Small intestine (tissue), 16 donors: ENCODE results near the gene ACBD4. TPM values are rescaled to one million over a fixed set of nuclear protein-coding genes. Genes with fewer than 3 reads are reported as not detected.

ENCODE experiments used
- DNase-seq, 2 donors: peaks; one replicate each; pipeline versions ENCODE4 v3.0.0 to v3.0.0-alpha.2; 2013
- FAIRE-seq: peaks from 2 replicates; lab custom pipeline; 2012; peaks lifted over from hg19 to GRCh38; lab: Jason Lieb, UNC
- H3K27ac ChIP-seq, 3 donors: one replicate each; pipeline ENCODE4 v1.5.1; 2013; ENCODE audit warnings: low read length in 2 of 3, mild to moderate bottlenecking in 2 of 3, control low read depth in 1 of 3, inconsistent platforms in 1 of 3, low read depth in 1 of 3, moderate library complexity in 1 of 3
- H3K27me3 ChIP-seq, 3 donors: one replicate each; pipeline ENCODE4 v1.6.1; 2013; ENCODE audit warnings: low read length in 3 of 3, inconsistent platforms in 1 of 3; ENCODE audit not compliant: control insufficient read depth in 3 of 3, insufficient read depth in 3 of 3
- H3K36me3 ChIP-seq, 3 donors: one replicate each; pipeline ENCODE4 v1.6.1; 2013; ENCODE audit warnings: low read length in 3 of 3, inconsistent platforms in 1 of 3, low read depth in 1 of 3, mild to moderate bottlenecking in 1 of 3, moderate library complexity in 1 of 3; ENCODE audit not compliant: control insufficient read depth in 3 of 3, insufficient read depth in 2 of 3
- H3K4me1 ChIP-seq, 3 donors: one replicate each; pipeline ENCODE4 v1.6.1; 2013; ENCODE audit warnings: low read length in 2 of 3, inconsistent platforms in 1 of 3, low read depth in 1 of 3, mild to moderate bottlenecking in 1 of 3, moderate library complexity in 1 of 3; ENCODE audit not compliant: control insufficient read depth in 3 of 3, insufficient read depth in 2 of 3
- H3K4me3 ChIP-seq, 3 donors: one replicate each; pipeline ENCODE4 v1.5.1; 2013; ENCODE audit warnings: low read length in 3 of 3, control low read depth in 1 of 3, inconsistent platforms in 1 of 3, low read depth in 1 of 3, mild to moderate bottlenecking in 1 of 3, moderate library complexity in 1 of 3
- H3K9me3 ChIP-seq, 2 donors: one replicate each; pipeline ENCODE4 v1.6.1; 2013; ENCODE audit warnings: low read depth in 1 of 2, low read length in 1 of 2; ENCODE audit not compliant: control insufficient read depth in 2 of 2, insufficient read depth in 1 of 2
- WGBS, 3 donors: extraction: QIAGEN DNeasy Blood & Tissue Kit; methylation state at CpG; one replicate each; pipeline ENCODE4 v1.1.7; 2013; 5-methylcytosine and 5-hydroxymethylcytosine counted together
- long read RNA-seq, 10 donors: transcript quantifications; one replicate each; lab custom pipeline, GENCODE V29; 2026
- polyA plus RNA-seq, 4 donors: library from polyadenylated mRNA; stranded (reverse) in 3 of 4; unstranded in 1 of 4; fragments of 200-250 nt in 3 of 4; fragments of 120-200 nt in 1 of 4; gene quantifications; one replicate each; pipeline versions ENCODE4 v1.2.1 to v1.2.3, GENCODE V29; 2013
- donor health status: healthy with polysubstance abuse.
- donor health status: control.
- donor health status: control.
- donor health status: Bipolar disorder and iron deficiency.
- donor health status: healthy.

Gene ACBD4, protein sequence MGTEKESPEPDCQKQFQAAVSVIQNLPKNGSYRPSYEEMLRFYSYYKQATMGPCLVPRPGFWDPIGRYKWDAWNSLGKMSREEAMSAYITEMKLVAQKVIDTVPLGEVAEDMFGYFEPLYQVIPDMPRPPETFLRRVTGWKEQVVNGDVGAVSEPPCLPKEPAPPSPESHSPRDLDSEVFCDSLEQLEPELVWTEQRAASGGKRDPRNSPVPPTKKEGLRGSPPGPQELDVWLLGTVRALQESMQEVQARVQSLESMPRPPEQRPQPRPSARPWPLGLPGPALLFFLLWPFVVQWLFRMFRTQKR
- polyA plus RNA-seq: 100 to 1,000 TPM in 2 of 4 donors, 10 to 100 TPM in 2; 18.1 to 184 (median 93.2) TPM
- long read RNA-seq, donor 1: 0 reads
- long read RNA-seq, donor 2: 0 reads
- long read RNA-seq, donor 3: 0 reads
- long read RNA-seq, donor 4: 0 reads
- long read RNA-seq, donor 5: 0 reads
- long read RNA-seq, donor 6: 0 reads
- long read RNA-seq, donor 7: 0 reads
- long read RNA-seq, donor 8: 0 reads
- long read RNA-seq, donor 9: 0 reads
- long read RNA-seq, donor 10, partial matches to known transcripts: 7 of 7 reads
- long read RNA-seq, donor 10, other reads (novel, unspliced or antisense): 0 of 7 reads

- Histone ChIP-seq H3K4me1 (peaks cover 0 to 35% (median 8%) of the 10 kb centered on the region in 3 donors), H3K27ac (peak within 1 kb of the TSS; percentile 68 to 79 (median 69)), H3K36me3 (peaks cover 2 to 36% (median 3%) of the 10 kb centered on the region in 3 donors), H3K9me3 (no peaks in the 10 kb centered on the region), H3K27me3 (no peaks in the 10 kb centered on the region), H3K4me3 (peak within 1 kb of the TSS; percentile 50 to 81 (median 65))
- DNase-seq: peak; percentile 98 to 99
- peak; percentile 67 for FAIRE-seq
- 5 to 6% (median 6%) methylated on average over 37 to 40 of the region's 40 CpGs for WGBS, 3 donors
These were observed at the start of gene ACBD4 for GRCh38 chr17:45135192-45135977. Gene ACBD4, plus strand, starts transcription at chr17:45135687. Its CDS starts 458 bp downstream, at chr17:45136145.

DNA sequence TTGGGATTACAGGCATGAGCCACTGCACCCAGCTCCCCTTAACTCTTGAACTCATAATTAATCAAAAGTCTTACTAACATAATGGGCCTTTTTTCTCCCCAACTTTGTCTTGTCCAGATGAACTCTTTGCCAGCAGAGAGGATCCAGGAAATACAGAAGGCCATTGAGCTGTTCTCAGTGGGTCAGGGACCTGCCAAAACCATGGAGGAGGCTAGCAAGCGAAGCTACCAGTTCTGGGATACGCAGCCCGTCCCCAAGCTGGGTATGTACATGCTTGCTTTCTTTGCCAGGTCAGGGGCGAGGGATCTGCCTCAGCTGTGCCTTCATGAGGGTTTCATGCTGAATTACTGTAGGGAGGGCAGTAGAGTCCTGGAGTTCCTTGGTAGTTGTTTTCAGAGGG is 49.1 kb upstream of the ACBD4 start:
- H3K27ac ChIP-seq: no peak overlapping the region
- no peak for FAIRE-seq
- H3K9me3 ChIP-seq: no peaks in the 10 kb centered on the region
- no peak overlapping the region for H3K4me3 ChIP-seq
- no peaks in the 10 kb centered on the region for H3K27me3 ChIP-seq
- DNase-seq: no peak
- no peaks in the 10 kb centered on the region for H3K4me1 ChIP-seq
- 93 to 99% (median 97%) methylated on average over 4 of the region's 4 CpGs for WGBS, 3 donors
- peaks cover 19 to 76% (median 20%) of the 10 kb centered on the region in 3 donors for H3K36me3 ChIP-seq

GRCh38 chr17:45086865-45087503 is 48.5 kb upstream of the ACBD4 start:
- Histone ChIP-seq H3K4me1 (no peaks in the 10 kb centered on the region), H3K4me3 (no peak overlapping the region), H3K9me3 (no peaks in the 10 kb centered on the region), H3K36me3 (peaks cover 13 to 77% (median 22%) of the 10 kb centered on the region in 3 donors), H3K27me3 (no peaks in the 10 kb centered on the region), H3K27ac (no peak overlapping the region)
- FAIRE-seq: no peak
- DNase-seq: no peak
- WGBS, 3 donors: 70 to 85% (median 75%) methylated on average over 6 of the region's 6 CpGs

- no peaks in the 10 kb centered on the region for H3K4me1 ChIP-seq
- WGBS, 3 donors: 21 to 56% (median 42%) methylated on average over 3 of the region's 3 CpGs
- peaks cover 9 to 77% (median 22%) of the 10 kb centered on the region in 3 donors for H3K36me3 ChIP-seq
- DNase-seq: no peak
- no peaks in the 10 kb centered on the region for H3K9me3 ChIP-seq
- H3K27ac ChIP-seq: no peak overlapping the region
- FAIRE-seq: no peak
- H3K27me3 ChIP-seq: no peaks in the 10 kb centered on the region
- H3K4me3 ChIP-seq: no peak overlapping the region
These were observed 47.9 kb upstream of the ACBD4 start for GRCh38 chr17:45087504-45087975.

DNA sequence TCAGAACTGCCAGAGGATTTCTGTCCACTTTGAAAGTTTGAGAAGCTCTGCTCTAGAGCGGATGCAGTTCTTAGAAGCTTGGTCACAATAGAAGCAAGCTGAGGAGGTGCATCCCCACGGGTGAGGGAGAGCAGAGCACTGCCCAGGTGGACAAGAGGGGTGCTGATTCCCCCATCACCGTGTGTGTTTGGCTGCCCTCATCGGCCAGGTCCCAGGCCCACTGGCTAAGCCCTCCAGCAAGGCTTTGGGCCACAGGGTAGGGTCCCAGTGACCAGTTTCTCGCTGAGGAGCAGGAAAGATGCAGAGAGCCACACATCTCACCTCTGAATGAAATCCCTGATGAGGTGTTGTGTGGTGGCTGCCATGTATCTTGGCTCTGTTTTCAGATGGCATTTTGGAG is 47.5 kb upstream of the ACBD4 start:
- FAIRE-seq: no peak
- WGBS, 3 donors: 69 to 88% (median 75%) methylated on average over 4 to 5 of the region's 5 CpGs
- H3K27ac ChIP-seq: no peak overlapping the region
- H3K9me3 ChIP-seq: no peaks in the 10 kb centered on the region
- H3K4me1 ChIP-seq: no peaks in the 10 kb centered on the region
- no peak overlapping the region for H3K4me3 ChIP-seq
- peaks cover 9 to 76% (median 22%) of the 10 kb centered on the region in 3 donors for H3K36me3 ChIP-seq
- DNase-seq: no peak
- no peaks in the 10 kb centered on the region for H3K27me3 ChIP-seq

- Histone ChIP-seq H3K4me1 (no peaks in the 10 kb centered on the region), H3K36me3 (peaks cover 15 to 78% (median 26%) of the 10 kb centered on the region in 3 donors), H3K4me3 (no peak overlapping the region), H3K27me3 (no peaks in the 10 kb centered on the region), H3K27ac (no peak overlapping the region), H3K9me3 (no peaks in the 10 kb centered on the region)
- DNase-seq: no peak
- no peak for FAIRE-seq
- WGBS, 3 donors: 83 to 91% (median 87%) methylated on average over 3 of the region's 3 CpGs
These were observed 46.7 kb upstream of the ACBD4 start for GRCh38 chr17:45088741-45089140.

DNA sequence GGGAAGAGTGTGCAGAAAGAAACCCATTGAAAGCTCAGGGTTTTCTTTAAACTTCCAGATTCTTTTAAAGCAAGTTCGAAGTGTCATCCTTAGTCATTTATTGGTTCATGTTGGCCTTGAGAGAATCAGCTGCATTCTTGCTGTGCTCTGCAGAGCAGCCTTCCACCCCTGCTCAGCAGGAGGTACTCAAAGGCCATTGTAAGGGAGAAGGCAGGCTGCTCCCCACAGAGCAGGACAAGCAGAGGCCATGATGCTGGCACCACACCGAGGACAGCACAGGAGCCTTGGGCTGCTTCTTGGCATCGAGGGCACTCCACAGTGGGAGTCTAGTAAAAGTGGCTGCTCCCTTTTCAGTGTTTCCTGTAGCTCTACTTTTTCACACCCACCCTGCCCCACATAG is 44.8 kb upstream of the ACBD4 start:
- Histone ChIP-seq H3K27me3 (no peaks in the 10 kb centered on the region), H3K27ac (no peak overlapping the region), H3K4me1 (no peaks in the 10 kb centered on the region), H3K4me3 (no peak overlapping the region), H3K36me3 (peaks cover 19 to 88% (median 28%) of the 10 kb centered on the region in 3 donors), H3K9me3 (no peaks in the 10 kb centered on the region)
- no peak for FAIRE-seq
- DNase-seq: no peak
- WGBS, 3 donors: 79 to 90% (median 90%) methylated on average over 3 of the region's 3 CpGs
